NCI-H2107 (cell line): ENCODE data around the gene SH3BP4.

ENCODE experiments used
- DNase-seq: peaks from one replicate; lab custom pipeline; 2025; lab: John Stamatoyannopoulos, UW

SH3BP4 gene

GRCh38 chr2:234967201-234967869 lies 15.5 kb downstream of the SH3BP4 start:
- no peak for DNase-seq

GRCh38 chr2:234967870-234968208 lies 16.0 kb downstream of the SH3BP4 start:
- no peak for DNase-seq

GRCh38 chr2:234968631-234969305 lies 17.0 kb downstream of the SH3BP4 start:
- no peak for DNase-seq

DNA sequence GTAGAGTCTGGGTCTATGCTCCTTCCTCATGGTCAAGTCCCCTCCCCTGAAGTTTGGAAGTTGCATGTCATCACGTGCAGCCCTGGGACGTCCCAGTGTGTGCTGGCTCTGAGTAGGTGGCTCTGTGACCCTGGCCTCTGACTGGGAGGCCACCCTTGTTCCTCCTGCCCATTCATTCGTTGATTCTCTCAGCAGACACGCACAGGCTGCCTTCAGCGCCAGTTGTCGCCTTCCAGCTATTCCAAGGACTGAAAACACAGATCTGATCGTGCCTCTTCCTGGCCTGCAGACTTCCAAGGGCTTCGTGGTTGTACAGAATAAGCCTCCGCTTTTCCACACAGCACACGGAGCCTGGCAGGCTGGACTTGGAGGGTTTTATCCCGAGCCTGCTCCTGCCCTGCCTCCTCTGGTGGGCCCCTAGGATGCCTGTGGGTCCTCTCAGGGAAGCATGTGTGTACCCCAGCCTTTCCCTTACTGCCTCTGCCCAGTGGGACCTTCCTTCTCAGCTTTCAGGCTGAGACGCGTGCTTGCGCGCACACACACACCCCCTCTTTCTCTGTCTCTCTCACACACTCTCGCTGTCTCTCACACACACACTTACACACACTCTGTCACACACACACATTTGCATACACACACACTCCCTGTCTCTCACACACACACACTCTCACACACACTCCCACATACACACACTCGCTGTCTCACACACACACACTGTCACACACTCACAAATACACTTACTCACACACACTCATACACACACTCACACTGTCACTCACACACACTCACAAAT lies 17.7 kb downstream of the SH3BP4 start:
- DNase-seq: no peak

DNA sequence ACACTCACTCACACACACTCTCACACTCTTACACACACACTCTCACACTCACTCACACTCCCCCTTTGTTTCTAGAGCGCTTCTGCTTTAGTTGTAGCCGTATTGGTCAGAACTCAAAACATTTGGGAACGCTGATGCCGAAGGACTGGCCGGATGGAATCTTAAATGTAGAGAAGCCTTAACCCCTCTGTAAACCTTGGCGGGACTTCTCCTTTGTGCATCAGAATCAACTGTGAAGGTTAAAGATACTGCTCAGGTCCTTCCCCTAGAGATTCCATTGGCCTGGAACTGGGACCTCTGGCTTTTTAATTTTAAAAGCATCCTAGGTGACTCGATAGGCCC lies 18.3 kb downstream of the SH3BP4 start:
- DNase-seq: no peak

GRCh38 chr2:234970477-234970882 lies 18.7 kb downstream of the SH3BP4 start:
- no peak for DNase-seq

DNA sequence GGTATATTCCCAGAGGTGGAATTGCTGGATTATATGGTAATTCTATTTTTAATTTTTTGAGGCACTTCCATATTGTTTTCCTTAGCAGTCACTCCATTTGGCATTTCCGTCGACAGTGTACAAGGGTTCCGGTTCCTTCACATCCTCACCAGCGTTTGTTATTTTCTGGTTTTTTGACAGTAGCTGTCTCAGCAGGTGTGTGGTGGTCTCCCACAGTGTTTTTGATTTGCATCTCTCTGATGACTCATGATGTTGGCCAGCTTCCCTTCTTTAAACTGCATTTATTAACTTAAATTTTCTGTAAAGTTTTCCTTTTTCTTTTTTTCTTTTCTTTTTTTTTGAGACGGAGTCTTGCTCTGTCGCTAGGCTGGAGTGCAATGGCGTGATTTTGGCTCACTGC lies 19.7 kb downstream of the SH3BP4 start:
- no peak for DNase-seq

GRCh38 chr2:234973008-234973407 lies 21.2 kb downstream of the SH3BP4 start:
- no peak for DNase-seq

DNA sequence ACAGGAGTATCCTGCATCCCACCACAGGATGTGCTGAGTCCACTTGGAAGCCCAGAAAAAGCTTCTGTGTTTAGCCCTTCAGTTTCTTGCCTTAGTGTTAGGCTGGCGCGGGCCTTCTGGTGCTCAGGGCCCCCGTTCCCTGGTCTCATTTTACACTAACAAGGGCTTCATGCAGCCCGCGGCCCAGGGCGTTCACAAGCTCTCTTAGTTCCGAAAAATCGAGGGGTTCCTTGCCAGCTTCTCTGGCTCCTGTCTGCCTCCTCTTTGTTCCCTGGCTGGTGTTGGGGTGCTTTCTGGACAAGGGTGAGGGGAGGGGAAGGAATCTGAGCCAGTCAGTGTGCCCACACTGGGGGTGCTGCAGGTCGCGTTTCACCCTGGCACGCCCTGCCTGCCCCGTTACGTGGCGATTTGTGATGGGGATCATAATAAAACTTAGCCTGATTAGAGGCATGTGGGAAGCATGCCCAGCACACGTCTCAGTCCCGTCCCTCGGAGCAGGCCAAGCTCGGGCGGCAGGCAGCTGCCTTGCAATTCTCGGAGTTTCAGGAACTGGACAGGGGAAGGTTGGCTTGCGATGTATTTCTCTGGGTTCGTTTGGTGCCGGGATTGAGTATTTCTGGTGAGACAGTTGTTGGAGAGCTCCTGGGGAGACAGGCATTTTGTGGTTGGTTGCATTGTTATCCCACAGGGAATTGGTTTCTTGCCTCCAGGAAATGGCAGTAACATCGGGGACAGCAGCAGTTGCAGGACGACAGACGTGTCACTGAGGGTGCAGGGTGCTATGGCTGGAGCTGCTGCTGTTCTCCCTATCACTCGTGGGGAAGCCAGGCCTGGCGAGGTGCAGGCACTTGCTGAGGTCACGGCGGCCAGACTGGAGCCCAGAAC lies 22.9 kb downstream of the SH3BP4 start:
- DNase-seq: peak; percentile 68

DNA sequence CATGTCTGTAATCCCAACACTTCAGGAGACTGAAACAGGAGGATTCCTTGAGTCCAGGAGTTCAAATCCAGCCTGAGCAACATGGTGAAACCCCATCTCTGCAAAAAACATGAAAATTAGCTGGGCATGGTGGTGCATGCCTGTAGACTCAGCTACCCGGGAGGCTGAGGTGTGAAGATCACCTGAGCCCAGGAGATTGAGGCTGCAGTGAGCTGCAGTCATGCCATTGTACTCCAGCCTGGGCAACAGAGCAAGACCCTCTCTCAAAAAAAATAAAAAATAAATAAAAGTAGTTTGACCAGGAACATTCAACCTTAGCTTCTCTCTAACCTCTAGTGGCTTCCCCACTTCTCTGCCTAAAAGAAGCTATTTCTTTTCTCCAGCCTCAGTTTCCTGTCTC lies 23.8 kb downstream of the SH3BP4 start:
- DNase-seq: no peak

DNA sequence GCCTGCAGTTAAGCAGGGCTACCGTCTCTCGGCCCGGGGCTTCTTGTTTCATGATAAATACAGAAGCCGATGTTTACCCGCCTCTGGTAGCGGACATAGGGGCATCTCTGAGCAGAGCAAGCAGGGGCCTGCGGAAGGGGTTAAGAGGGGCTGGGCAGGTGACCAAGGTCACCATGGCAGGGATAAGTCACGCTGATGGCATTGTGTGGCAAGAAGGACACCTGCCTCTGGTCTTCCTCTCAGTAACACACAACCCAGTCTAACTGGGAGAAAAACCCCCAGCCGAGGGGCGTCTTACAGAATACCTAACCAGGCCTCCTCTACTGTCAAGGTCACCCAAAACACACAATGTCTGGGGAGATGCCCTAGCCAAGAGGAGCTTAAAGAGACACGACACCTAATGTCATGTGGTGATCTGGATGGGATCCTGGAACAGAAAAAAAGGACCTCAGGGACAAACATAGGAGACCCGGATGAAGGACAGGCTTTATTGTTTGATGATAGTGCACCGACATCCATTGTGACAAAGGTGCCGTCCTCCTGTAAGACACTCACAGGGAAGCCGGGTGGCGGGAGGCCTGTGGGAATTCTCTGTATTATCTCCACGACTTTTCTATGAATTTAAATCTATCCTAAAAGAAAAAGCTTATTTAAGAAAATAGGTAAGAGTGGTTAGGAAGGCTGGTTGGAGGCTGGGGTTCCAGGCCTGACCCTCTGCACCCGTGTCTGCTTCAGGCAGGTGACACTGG lies 24.8 kb downstream of the SH3BP4 start:
- no peak for DNase-seq

DNA sequence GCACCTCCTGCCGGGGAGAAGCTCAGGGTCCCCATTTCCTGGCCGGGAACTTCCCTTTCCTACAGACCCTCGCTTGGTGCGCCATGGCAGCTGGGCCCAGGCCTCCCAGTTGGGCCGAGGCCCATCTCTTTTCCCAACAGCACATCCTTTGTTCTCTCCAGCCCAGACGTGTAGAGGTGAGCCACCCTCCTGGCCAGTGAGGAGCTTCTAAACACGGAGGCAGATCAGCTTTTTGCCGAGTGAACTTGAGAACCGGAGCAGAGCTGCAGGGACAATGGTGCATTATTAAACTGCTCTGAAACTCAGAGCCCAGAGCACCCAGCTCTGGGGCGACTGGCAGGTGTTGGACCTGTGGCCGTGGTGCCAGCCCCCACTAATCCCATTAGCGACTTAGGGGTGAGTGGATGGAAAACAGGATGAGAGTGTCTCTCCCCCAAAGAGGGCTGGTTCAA lies 25.4 kb downstream of the SH3BP4 start:
- DNase-seq: peak; percentile 61

GRCh38 chr2:234978466-234979203 lies 26.8 kb downstream of the SH3BP4 start:
- DNase-seq: no peak

GRCh38 chr2:234979204-234980167 lies 27.7 kb downstream of the SH3BP4 start:
- DNase-seq: no peak

- DNase-seq: peak; percentile 61
Observed at GRCh38 chr2:234980451-234981187, 28.8 kb downstream of the SH3BP4 start.

- no peak for DNase-seq
Observed at GRCh38 chr2:234981197-234982095, 29.6 kb downstream of the SH3BP4 start.

- no peak for DNase-seq
Observed at GRCh38 chr2:234982096-234982834, 30.4 kb downstream of the SH3BP4 start.
